Measurements from ENCODE around the gene PLEKHG3. TPM values are rescaled to one million over a fixed set of nuclear protein-coding genes. Genes with fewer than 3 reads are reported as not detected.

The PLEKHG3 gene
- total and polyA plus RNA-seq, 2 experiments from 2014 or later: 23.0 to 83.1 TPM

DNA sequence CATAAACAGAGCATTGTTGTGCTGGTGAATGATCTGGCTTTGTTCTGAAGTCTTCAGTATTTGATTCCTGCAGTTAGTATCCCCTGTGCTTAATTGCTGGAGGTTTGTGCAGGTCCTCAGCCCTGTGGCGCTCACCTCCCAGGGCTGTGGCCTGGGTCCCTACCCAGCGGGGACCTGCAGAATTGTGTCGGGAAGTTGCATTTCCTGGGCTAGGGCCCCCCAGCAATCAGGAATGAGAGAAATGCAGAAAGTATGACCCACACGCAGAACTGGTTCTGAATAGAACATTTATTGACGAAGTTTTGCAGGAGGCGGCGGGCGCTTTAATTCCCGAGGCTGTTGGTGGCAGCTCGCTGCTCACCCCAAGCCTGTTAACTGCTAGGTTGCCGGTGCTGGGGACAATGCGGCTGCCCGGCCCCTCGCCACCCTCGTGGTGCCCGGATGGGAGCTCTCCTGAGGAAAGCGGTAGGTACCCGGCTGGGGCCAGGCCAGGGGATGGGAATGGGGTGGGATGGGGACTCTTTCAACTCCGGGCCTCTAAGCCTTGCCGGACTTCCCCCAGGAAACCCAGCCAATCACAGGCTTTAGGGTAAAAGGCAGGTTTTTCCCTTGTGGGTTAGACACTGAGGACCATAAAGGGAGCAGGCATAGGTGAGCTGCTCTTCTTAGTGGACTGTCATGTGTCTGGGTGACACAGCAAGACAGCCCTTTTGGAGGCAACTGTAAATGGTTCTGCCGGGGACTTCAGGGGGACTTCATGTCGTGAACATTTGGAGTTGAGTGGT, 11.6 kb downstream of the PLEKHG3 start:
- TF ChIP-seq JUNB (IDR thresholded peaks at IDR 0.05; ENCODE audit: unreplicated experiment): no peak
- TF ChIP-seq NANOG (IDR thresholded peaks at IDR 0.05; ENCODE audit: borderline replicate concordance): peak; percentile 88
- peak; percentile 69 for TF ChIP-seq POLR2AphosphoS5 (IDR thresholded peaks at IDR 0.05; ENCODE audit: low read depth)
- no peak for TF ChIP-seq STAT1 (IDR thresholded peaks at IDR 0.05; ENCODE audit: unreplicated experiment)
- TF ChIP-seq, protein P1, sequence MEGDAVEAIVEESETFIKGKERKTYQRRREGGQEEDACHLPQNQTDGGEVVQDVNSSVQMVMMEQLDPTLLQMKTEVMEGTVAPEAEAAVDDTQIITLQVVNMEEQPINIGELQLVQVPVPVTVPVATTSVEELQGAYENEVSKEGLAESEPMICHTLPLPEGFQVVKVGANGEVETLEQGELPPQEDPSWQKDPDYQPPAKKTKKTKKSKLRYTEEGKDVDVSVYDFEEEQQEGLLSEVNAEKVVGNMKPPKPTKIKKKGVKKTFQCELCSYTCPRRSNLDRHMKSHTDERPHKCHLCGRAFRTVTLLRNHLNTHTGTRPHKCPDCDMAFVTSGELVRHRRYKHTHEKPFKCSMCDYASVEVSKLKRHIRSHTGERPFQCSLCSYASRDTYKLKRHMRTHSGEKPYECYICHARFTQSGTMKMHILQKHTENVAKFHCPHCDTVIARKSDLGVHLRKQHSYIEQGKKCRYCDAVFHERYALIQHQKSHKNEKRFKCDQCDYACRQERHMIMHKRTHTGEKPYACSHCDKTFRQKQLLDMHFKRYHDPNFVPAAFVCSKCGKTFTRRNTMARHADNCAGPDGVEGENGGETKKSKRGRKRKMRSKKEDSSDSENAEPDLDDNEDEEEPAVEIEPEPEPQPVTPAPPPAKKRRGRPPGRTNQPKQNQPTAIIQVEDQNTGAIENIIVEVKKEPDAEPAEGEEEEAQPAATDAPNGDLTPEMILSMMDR (conservative IDR thresholded peaks at IDR 0.05; ENCODE audit: low read depth in 2 of 2): no peak
- no peak for TF ChIP-seq REST (IDR thresholded peaks at IDR 0.05; ENCODE audit: unreplicated experiment)
- no peak for TF ChIP-seq ZNF114 (CRISPR knock-in tag; IDR thresholded peaks at IDR 0.05)
- TF ChIP-seq, protein P2, sequence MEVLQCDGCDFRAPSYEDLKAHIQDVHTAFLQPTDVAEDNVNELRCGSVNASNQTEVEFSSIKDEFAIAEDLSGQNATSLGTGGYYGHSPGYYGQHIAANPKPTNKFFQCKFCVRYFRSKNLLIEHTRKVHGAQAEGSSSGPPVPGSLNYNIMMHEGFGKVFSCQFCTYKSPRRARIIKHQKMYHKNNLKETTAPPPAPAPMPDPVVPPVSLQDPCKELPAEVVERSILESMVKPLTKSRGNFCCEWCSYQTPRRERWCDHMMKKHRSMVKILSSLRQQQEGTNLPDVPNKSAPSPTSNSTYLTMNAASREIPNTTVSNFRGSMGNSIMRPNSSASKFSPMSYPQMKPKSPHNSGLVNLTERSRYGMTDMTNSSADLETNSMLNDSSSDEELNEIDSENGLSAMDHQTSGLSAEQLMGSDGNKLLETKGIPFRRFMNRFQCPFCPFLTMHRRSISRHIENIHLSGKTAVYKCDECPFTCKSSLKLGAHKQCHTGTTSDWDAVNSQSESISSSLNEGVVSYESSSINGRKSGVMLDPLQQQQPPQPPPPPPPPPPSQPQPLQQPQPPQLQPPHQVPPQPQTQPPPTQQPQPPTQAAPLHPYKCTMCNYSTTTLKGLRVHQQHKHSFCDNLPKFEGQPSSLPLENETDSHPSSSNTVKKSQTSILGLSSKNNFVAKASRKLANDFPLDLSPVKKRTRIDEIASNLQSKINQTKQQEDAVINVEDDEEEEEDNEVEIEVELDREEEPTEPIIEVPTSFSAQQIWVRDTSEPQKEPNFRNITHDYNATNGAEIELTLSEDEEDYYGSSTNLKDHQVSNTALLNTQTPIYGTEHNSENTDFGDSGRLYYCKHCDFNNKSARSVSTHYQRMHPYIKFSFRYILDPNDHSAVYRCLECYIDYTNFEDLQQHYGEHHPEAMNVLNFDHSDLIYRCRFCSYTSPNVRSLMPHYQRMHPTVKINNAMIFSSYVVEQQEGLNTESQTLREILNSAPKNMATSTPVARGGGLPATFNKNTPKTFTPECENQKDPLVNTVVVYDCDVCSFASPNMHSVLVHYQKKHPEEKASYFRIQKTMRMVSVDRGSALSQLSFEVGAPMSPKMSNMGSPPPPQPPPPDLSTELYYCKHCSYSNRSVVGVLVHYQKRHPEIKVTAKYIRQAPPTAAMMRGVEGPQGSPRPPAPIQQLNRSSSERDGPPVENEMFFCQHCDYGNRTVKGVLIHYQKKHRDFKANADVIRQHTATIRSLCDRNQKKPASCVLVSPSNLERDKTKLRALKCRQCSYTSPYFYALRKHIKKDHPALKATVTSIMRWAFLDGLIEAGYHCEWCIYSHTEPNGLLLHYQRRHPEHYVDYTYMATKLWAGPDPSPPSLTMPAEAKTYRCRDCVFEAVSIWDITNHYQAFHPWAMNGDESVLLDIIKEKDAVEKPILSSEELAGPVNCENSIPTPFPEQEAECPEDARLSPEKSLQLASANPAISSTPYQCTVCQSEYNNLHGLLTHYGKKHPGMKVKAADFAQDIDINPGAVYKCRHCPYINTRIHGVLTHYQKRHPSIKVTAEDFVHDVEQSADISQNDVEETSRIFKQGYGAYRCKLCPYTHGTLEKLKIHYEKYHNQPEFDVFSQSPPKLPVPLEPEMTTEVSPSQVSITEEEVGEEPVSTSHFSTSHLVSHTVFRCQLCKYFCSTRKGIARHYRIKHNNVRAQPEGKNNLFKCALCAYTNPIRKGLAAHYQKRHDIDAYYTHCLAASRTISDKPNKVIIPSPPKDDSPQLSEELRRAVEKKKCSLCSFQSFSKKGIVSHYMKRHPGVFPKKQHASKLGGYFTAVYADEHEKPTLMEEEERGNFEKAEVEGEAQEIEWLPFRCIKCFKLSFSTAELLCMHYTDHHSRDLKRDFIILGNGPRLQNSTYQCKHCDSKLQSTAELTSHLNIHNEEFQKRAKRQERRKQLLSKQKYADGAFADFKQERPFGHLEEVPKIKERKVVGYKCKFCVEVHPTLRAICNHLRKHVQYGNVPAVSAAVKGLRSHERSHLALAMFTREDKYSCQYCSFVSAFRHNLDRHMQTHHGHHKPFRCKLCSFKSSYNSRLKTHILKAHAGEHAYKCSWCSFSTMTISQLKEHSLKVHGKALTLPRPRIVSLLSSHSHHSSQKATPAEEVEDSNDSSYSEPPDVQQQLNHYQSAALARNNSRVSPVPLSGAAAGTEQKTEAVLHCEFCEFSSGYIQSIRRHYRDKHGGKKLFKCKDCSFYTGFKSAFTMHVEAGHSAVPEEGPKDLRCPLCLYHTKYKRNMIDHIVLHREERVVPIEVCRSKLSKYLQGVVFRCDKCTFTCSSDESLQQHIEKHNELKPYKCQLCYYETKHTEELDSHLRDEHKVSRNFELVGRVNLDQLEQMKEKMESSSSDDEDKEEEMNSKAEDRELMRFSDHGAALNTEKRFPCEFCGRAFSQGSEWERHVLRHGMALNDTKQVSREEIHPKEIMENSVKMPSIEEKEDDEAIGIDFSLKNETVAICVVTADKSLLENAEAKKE (CRISPR knock-in tag; IDR thresholded peaks at IDR 0.05): no peak
- TF ChIP-seq EZH2phosphoT487 (IDR thresholded peaks at IDR 0.05; ENCODE audit: unreplicated experiment): no peak
- no peak for TF ChIP-seq CREB1 (CRISPR knock-in tag; IDR thresholded peaks at IDR 0.05; ENCODE audit: low read depth)
- TF ChIP-seq EZH2 (IDR thresholded peaks at IDR 0.05; ENCODE audit: low read depth, unreplicated experiment): no peak
- TF ChIP-seq, protein P3, sequence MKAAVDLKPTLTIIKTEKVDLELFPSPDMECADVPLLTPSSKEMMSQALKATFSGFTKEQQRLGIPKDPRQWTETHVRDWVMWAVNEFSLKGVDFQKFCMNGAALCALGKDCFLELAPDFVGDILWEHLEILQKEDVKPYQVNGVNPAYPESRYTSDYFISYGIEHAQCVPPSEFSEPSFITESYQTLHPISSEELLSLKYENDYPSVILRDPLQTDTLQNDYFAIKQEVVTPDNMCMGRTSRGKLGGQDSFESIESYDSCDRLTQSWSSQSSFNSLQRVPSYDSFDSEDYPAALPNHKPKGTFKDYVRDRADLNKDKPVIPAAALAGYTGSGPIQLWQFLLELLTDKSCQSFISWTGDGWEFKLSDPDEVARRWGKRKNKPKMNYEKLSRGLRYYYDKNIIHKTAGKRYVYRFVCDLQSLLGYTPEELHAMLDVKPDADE (IDR thresholded peaks at IDR 0.05): peak; percentile 44; the same call in 1 of the 2 replicates
- TF ChIP-seq ZNF331 (CRISPR knock-in tag; IDR thresholded peaks at IDR 0.05; ENCODE audit: low read depth): no peak
- H2AFZ ChIP-seq: no peak overlapping the region
- H3K27me3 ChIP-seq (ENCODE audit: insufficient read depth): peaks cover 11% of the 10 kb centered on the region; the same call in 1 of the 2 replicates
- H3K4me3 Mint-ChIP-seq: peak overlapping the region; percentile 78
- H3K79me2 ChIP-seq (replicated peaks; ENCODE audit: insufficient read depth): peaks cover 89% of the 10 kb centered on the region
- no peaks in the 10 kb centered on the region for H3K9me2 ChIP-seq (ENCODE audit: insufficient read depth)
- H4K20me1 ChIP-seq (replicated peaks; ENCODE audit: insufficient read depth): peaks cover 39% of the 10 kb centered on the region
- peak overlapping the region; percentile 95 for H3K27ac Mint-ChIP-seq
- peaks cover 15% of the 10 kb centered on the region for H3K36me3 ChIP-seq (ENCODE audit: insufficient read depth)
- H3K36me3 Mint-ChIP-seq (ENCODE audit: low read depth): peaks cover 63% of the 10 kb centered on the region
- peak overlapping the region; percentile 50 for H3K4me3 ChIP-seq
- H3K9me3 Mint-ChIP-seq: peaks cover 31% of the 10 kb centered on the region
- peak; percentile 76 for ATAC-seq
- peaks cover 71% of the 10 kb centered on the region for H3K4me1 Mint-ChIP-seq
- peak overlapping the region; percentile 76 for H3K27ac ChIP-seq (ENCODE audit: low read depth)
- peaks cover 31% of the 10 kb centered on the region for H3F3A ChIP-seq (replicated peaks; ENCODE audit: low read depth)
- H3K27me3 Mint-ChIP-seq (ENCODE audit: insufficient read depth, low read depth, poor library complexity): peaks cover 21% of the 10 kb centered on the region
- H3K4me1 ChIP-seq (ENCODE audit: insufficient read depth): peaks cover 67% of the 10 kb centered on the region
- DNase-seq (ENCODE audit: low spot score): peak; percentile 85
- H3K4me2 ChIP-seq: peak overlapping the region; percentile 76
